PC-3 (cell line): ENCODE data around the gene SFMBT2. TPM values are rescaled to one million over a fixed set of nuclear protein-coding genes. Genes with fewer than 3 reads are reported as not detected.
A peak's percentile ranks its signal among the peaks of the same experiment; 100 is the strongest.

ENCODE experiments used
- ATAC-seq: fragments of 200-7000 bp; cut with Tn5 transposase; 2 replicates; pipeline ENCODE4 v1.9.1; 2020; ENCODE audit warnings: mild to moderate bottlenecking, moderate library complexity
- BruUV-seq: library from RNA; stranded (reverse); fragments of 400-500 nt; replicated peaks from 2 replicates; lab custom pipeline; 2021; lab: Mats Ljungman, UMichigan
- CTCF ChIA-PET: fragments of 300-600 bp; sonication (Branson Sonifier 250); formaldehyde crosslinking; loops from one replicate; lab custom pipeline; 2022; ENCODE audit warnings: antibody characterized with exemption; lab: Charles Lee
- POLR2A ChIA-PET: fragments of 300-600 bp; sonication (Branson Sonifier 250); formaldehyde crosslinking; loops from one replicate; lab custom pipeline; 2022; ENCODE audit warnings: antibody characterized with exemption; ENCODE audit not compliant: unreplicated experiment; lab: Charles Lee
- DNase-seq: peaks from one replicate; pipeline ENCODE4 v3.0.0-alpha.2; 2015
- H2AFZ ChIP-seq: fragments of 300-600 bp; sonication (generic); 2 replicates; pipeline ENCODE4 v1.6.0; 2016; ENCODE audit warnings: antibody characterized with exemption, low read length
- H3F3A ChIP-seq: fragments of 300-600 bp; sonication (generic); one replicate; pipeline ENCODE4 v1.6.0; 2017; ENCODE audit warnings: antibody characterized with exemption, low read length, control low read depth, mild to moderate bottlenecking; ENCODE audit not compliant: unreplicated experiment
- H3K27ac ChIP-seq: fragments of 300-600 bp; sonication (generic); 2 replicates; pipeline ENCODE4 v1.5.1; 2016; ENCODE audit warnings: mild to moderate bottlenecking, low read length
- H3K27me3 ChIP-seq: fragments of 300-600 bp; sonication (generic); 2 replicates; pipeline ENCODE4 v1.6.1; 2016; ENCODE audit warnings: low read length, mixed read lengths
- H3K36me3 ChIP-seq: fragments of 300-600 bp; sonication (generic); 2 replicates; pipeline ENCODE4 v1.6.1; 2016; ENCODE audit warnings: low read depth, mixed run types, low read length, mixed read lengths
- H3K4me1 ChIP-seq: fragments of 300-600 bp; sonication (generic); 2 replicates; pipeline ENCODE4 v1.5.1; 2016; ENCODE audit warnings: low read length; ENCODE audit not compliant: insufficient read depth
- H3K4me2 ChIP-seq: fragments of 300-600 bp; sonication (generic); 2 replicates; pipeline ENCODE4 v1.6.0; 2016; ENCODE audit warnings: low read length
- H3K4me3 ChIP-seq: fragments of 300-600 bp; sonication (generic); 2 replicates; pipeline ENCODE4 v1.5.1; 2016; ENCODE audit warnings: mild to moderate bottlenecking, low read length, mixed read lengths
- H3K79me2 ChIP-seq: fragments of 300-600 bp; sonication (generic); 2 replicates; pipeline ENCODE4 v1.6.1; 2017; ENCODE audit warnings: low read length, mixed read lengths
- H3K9ac ChIP-seq: fragments of 300-600 bp; sonication (generic); 2 replicates; pipeline ENCODE4 v1.6.0; 2016; ENCODE audit warnings: mild to moderate bottlenecking, low read length
- H3K9me2 ChIP-seq: fragments of 300-600 bp; sonication (generic); replicated peaks from 2 replicates; pipeline ENCODE4 v1.6.1; 2016; ENCODE audit warnings: mixed run types, low read length, mixed read lengths
- H3K9me3 ChIP-seq: fragments of 300-600 bp; sonication (generic); 2 replicates; pipeline ENCODE4 v1.6.1; 2016; ENCODE audit warnings: low read length, mixed read lengths
- H4K20me1 ChIP-seq: fragments of 300-600 bp; sonication (generic); 2 replicates; pipeline ENCODE4 v1.6.1; 2016; ENCODE audit warnings: low read length, mixed read lengths
- CTCF ChIP-seq: fragments of 300-600 bp; sonication (generic); conservative IDR thresholded peaks from 2 replicates; pipeline ENCODE4 v1.5.1; 2017; ENCODE audit warnings: antibody characterized with exemption, low read depth, mild to moderate bottlenecking, low read length
- EZH2 ChIP-seq: fragments of 300-600 bp; sonication (generic); IDR thresholded peaks from one replicate; pipeline ENCODE4 v1.6.1; 2017; ENCODE audit warnings: antibody characterized with exemption, mild to moderate bottlenecking, low read length; ENCODE audit not compliant: unreplicated experiment
- EZH2phosphoT487 ChIP-seq: fragments of 300-600 bp; sonication (generic); IDR thresholded peaks from 2 replicates; pipeline ENCODE4 v1.6.1; 2018; ENCODE audit warnings: mild to moderate bottlenecking, antibody characterized with exemption, low read length, borderline replicate concordance
- intact Hi-C: fragments of 100-400 bp; cut with micrococcal nuclease; formaldehyde crosslinking; loops from 2 replicates; pipeline ENCODE4 v1.9.0; 2023
- total RNA-seq: library from RNA; depleted of rRNA; stranded (reverse); fragments of >200 nt; gene quantifications from 2 replicates; pipeline ENCODE4 v1.2.3, GENCODE V29; 2014

Gene SFMBT2
- total RNA-seq, 1 experiment from 2014 or later = 1.9 TPM

- Histone ChIP-seq H3F3A (no peaks in the 10 kb centered on the region), H3K27ac (no peak overlapping the region), H3K4me3 (no peak overlapping the region), H3K4me1 (no peaks in the 10 kb centered on the region), H3K79me2 (no peaks in the 10 kb centered on the region), H3K9me3 (no peaks in the 10 kb centered on the region), H3K9ac (no peak overlapping the region), H3K4me2 (no peak overlapping the region), H2AFZ (no peak overlapping the region), H3K27me3 (peaks cover 22% of the 10 kb centered on the region; the same call in 1 of the 2 replicates), H3K36me3 (no peaks in the 10 kb centered on the region), H4K20me1 (no peaks in the 10 kb centered on the region), H3K9me2 (no peaks in the 10 kb centered on the region)
- intact Hi-C loops = no loop called here
- ATAC-seq (no peak), DNase-seq (no peak)
- no TSS peak for BruUV-seq
- no peak for TF ChIP-seq EZH2phosphoT487
- no peak for TF ChIP-seq CTCF
- TF ChIP-seq EZH2 = no peak
- ChIA-PET POLR2A (no interaction called here), CTCF (no interaction called here)
Measured at GRCh38 chr10:7434378-7434777, 23.5 kb upstream of the SFMBT2 start.

- Histone ChIP-seq H2AFZ (no peak overlapping the region), H4K20me1 (no peaks in the 10 kb centered on the region), H3K4me2 (peak overlapping the region; percentile 56; the same call in 1 of the 2 replicates), H3F3A (no peaks in the 10 kb centered on the region), H3K4me1 (no peaks in the 10 kb centered on the region), H3K9me2 (no peaks in the 10 kb centered on the region), H3K27me3 (peaks cover 22% of the 10 kb centered on the region; the same call in 1 of the 2 replicates), H3K36me3 (no peaks in the 10 kb centered on the region), H3K4me3 (peak overlapping the region; percentile 38; the same call in 1 of the 2 replicates), H3K9ac (no peak overlapping the region), H3K9me3 (no peaks in the 10 kb centered on the region), H3K79me2 (no peaks in the 10 kb centered on the region), H3K27ac (no peak overlapping the region)
- CTCF ChIA-PET = no interaction called here
- DNase-seq = no peak
- BruUV-seq = no TSS peak
- POLR2A ChIA-PET = no interaction called here
- no peak for ATAC-seq
- TF ChIP-seq EZH2 (no peak), EZH2phosphoT487 (no peak), CTCF (no peak)
- intact Hi-C loops = no loop called here
Measured at GRCh38 chr10:7433861-7434260, 23.0 kb upstream of the SFMBT2 start.

- H3K4me1 ChIP-seq = no peaks in the 10 kb centered on the region
- peaks cover 15% of the 10 kb centered on the region; the same call in 1 of the 2 replicates for H3K27me3 ChIP-seq
- no peak overlapping the region for H3K9ac ChIP-seq
- peak overlapping the region; percentile 38 for H3K4me3 ChIP-seq
- H3K9me3 ChIP-seq = no peaks in the 10 kb centered on the region
- peak overlapping the region; percentile 56; the same call in 1 of the 2 replicates for H3K4me2 ChIP-seq
- CTCF ChIA-PET = no interaction called here
- intact Hi-C loops = no loop called here
- no peaks in the 10 kb centered on the region for H4K20me1 ChIP-seq
- H2AFZ ChIP-seq = peak overlapping the region; percentile 50; the same call in 1 of the 2 replicates
- H3K27ac ChIP-seq = no peak overlapping the region
- H3F3A ChIP-seq = no peaks in the 10 kb centered on the region
- ATAC-seq = peak; percentile 71
- H3K36me3 ChIP-seq = no peaks in the 10 kb centered on the region
- TF ChIP-seq CTCF (no peak), EZH2 (no peak), EZH2phosphoT487 (no peak)
- POLR2A ChIA-PET = no interaction called here
- no TSS peak for BruUV-seq
- H3K79me2 ChIP-seq = no peaks in the 10 kb centered on the region
- DNase-seq = no peak
- H3K9me2 ChIP-seq = no peaks in the 10 kb centered on the region
Measured at GRCh38 chr10:7432884-7433726, 22.3 kb upstream of the SFMBT2 start.
